GM12892 (cell line): ENCODE measurements around the gene MSX1.

Experiments used
- POLR2A ChIP-seq: IDR thresholded peaks from 2 replicates; pipeline ENCODE4 v1.6.1; 2011; ENCODE audit warnings: low read depth, low read length, control low read depth
- POLR2AphosphoS5 ChIP-seq: IDR thresholded peaks from 2 replicates; pipeline ENCODE4 v1.6.1; 2011; ENCODE audit warnings: low read depth, low read length, control low read depth
- TAF1 ChIP-seq: IDR thresholded peaks from 2 replicates; pipeline ENCODE4 v1.6.1; 2011; ENCODE audit warnings: low read depth, mild to moderate bottlenecking, control low read depth, low read length, borderline replicate concordance

- no peak for TF ChIP-seq POLR2A
- TF ChIP-seq TAF1 = no peak
- TF ChIP-seq POLR2AphosphoS5 = no peak
These were observed 9.8 kb upstream of the MSX1 start for GRCh38 chr4:4849524-4850193.
